Spleen (tissue), 11 donors: ENCODE measurements around the gene ZC3H7A. TPM values are rescaled to one million over a fixed set of nuclear protein-coding genes. Genes with fewer than 3 reads are reported as not detected.

Experiments used
- DNase-seq: peaks from one replicate; pipeline ENCODE4 v3.0.0-alpha.2; 2020
- H3K27ac ChIP-seq, 8 donors: fragments of 200-600 bp; sonication (generic) in 7 of 8; 1 replicate in 4 of 8; 2 replicates in 4 of 8; pipeline versions ENCODE4 v1.5.0 to v1.8.0; 2016 to 2021; ENCODE audit warnings: inconsistent platforms in 4 of 8, mild to moderate bottlenecking in 4 of 8, moderate library complexity in 1 of 8
- H3K27me3 ChIP-seq, 7 donors: fragments of 200-600 bp; sonication (generic) in 6 of 7; replicated peaks in 1 of 7; 1 replicate in 4 of 7; 2 replicates in 3 of 7; pipeline versions ENCODE4 v1.5.0 to v1.8.0; 2016 to 2021; ENCODE audit warnings: inconsistent platforms in 3 of 7, mild to moderate bottlenecking in 1 of 7
- H3K36me3 ChIP-seq, 6 donors: fragments of 200-600 bp; sonication (generic) in 5 of 6; 1 replicate in 4 of 6; 2 replicates in 2 of 6; pipeline versions ENCODE4 v1.5.0 to v1.8.0; 2016 to 2021; ENCODE audit warnings: inconsistent platforms in 2 of 6
- H3K4me1 ChIP-seq, 6 donors: fragments of 200-600 bp; sonication (generic) in 5 of 6; 1 replicate in 3 of 6; 2 replicates in 3 of 6; pipeline versions ENCODE4 v1.5.0 to v1.8.0; 2016 to 2021; ENCODE audit warnings: inconsistent platforms in 3 of 6
- H3K4me3 ChIP-seq, 8 donors: fragments of 200-600 bp; sonication (generic) in 7 of 8; 1 replicate in 4 of 8; 2 replicates in 4 of 8; pipeline versions ENCODE4 v1.5.0 to v1.8.0; 2016 to 2021; ENCODE audit warnings: inconsistent platforms in 4 of 8, mild to moderate bottlenecking in 4 of 8, moderate library complexity in 2 of 8
- H3K9me3 ChIP-seq, 8 donors: fragments of 200-600 bp; sonication (generic) in 7 of 8; 1 replicate in 4 of 8; 2 replicates in 4 of 8; pipeline versions ENCODE4 v1.5.0 to v1.8.0; 2016 to 2021; ENCODE audit warnings: inconsistent platforms in 4 of 8
- CTCF ChIP-seq, 11 experiments: fragments of 200-600 bp in 7 of 11; fragments of 450-650 bp in 4 of 11; sonication (generic) in 4 of 11; IDR thresholded peaks in 8 of 11; conservative IDR thresholded peaks in 3 of 11; 1 replicate in 7 of 11; 2 replicates in 4 of 11; pipeline versions ENCODE4 v1.4.0 to v1.8.0; 2016 to 2021; ENCODE audit warnings: antibody characterized with exemption in 11 of 11, inconsistent platforms in 4 of 11, mild to moderate bottlenecking in 1 of 11
- POLR2A ChIP-seq, 3 donors: fragments of 450-650 bp; IDR thresholded peaks; one replicate each; pipeline ENCODE4 v1.5.1; 2017; ENCODE audit warnings: antibody characterized with exemption in 3 of 3, mild to moderate bottlenecking in 1 of 3
- POLR2AphosphoS5 ChIP-seq, 3 donors: sonication (generic); formaldehyde crosslinking; IDR thresholded peaks; one replicate each; pipeline ENCODE4 v1.5.1; 2017; ENCODE audit warnings: antibody characterized with exemption in 3 of 3
- WGBS, 5 donors: extraction: QIAGEN DNeasy Blood & Tissue Kit in 3 of 5; methylation state at CpG; one replicate each; pipeline versions ENCODE4 v1.1.5 to v1.1.7; 2013 to 2018; 5-methylcytosine and 5-hydroxymethylcytosine counted together
- intact Hi-C: fragments of 100-400 bp; cut with DNase I; formaldehyde crosslinking; loops from one replicate; pipeline ENCODE4 v1.15.0; 2023; ENCODE audit warnings: low total_unique reads
- polyA plus RNA-seq, 3 donors: library from polyadenylated mRNA; stranded (reverse); fragments of 200-250 nt; gene quantifications; one replicate each; pipeline ENCODE4 v1.2.1, GENCODE V29; 2013
- total RNA-seq, 7 donors: library from RNA; depleted of rRNA in 3 of 7; stranded (reverse); fragments of >200 nt in 3 of 7; fragmentation: NEBNext Ultra II Directional in 4 of 7; extraction: Animal tissue kit (Norgen Biotek cat#: 25700) in 4 of 7; gene quantifications; one replicate each; pipeline versions ENCODE4 v1.1.0 to v1.2.1, GENCODE V29; 2016 to 2021
- donor health status: healthy with polysubstance abuse.
- donor health status: DM: no; HTN: no; CAD: no; lungs with moderate emphysema.
- donor health status: DM: no; HTN: no; CAD: no.
- donor health status: Bipolar disorder and iron deficiency.
- donor health status: healthy.
- donor health status: DM: no; HTN: no; CAD: no.
- donor health status: DM: yes; HTN: yes; CAD: no.

Gene ZC3H7A
- total and polyA plus RNA-seq, 10 donors, result 28.7 to 118 (median 80.9) TPM

GRCh38 chr16:11752856-11753255, 44.2 kb downstream of the ZC3H7A start:
- Histone ChIP-seq H3K27me3 (no peaks in the 10 kb centered on the region), H3K9me3 (no peaks in the 10 kb centered on the region), H3K36me3 (peaks cover 0 to 100% (median 85%) of the 10 kb centered on the region in 6 donors), H3K4me1 (peaks cover 0 to 4% (median 2%) of the 10 kb centered on the region in 6 donors), H3K4me3 (no peak overlapping the region), H3K27ac (no peak overlapping the region)
- intact Hi-C loops, result no loop called here
- 93 to 99% (median 95%) methylated on average over 3 of the region's 3 CpGs for WGBS, 5 donors
- no peak for DNase-seq
- TF ChIP-seq POLR2A (IDR thresholded peaks at IDR 0.05), result no peak
- no peak for TF ChIP-seq CTCF (IDR thresholded peaks at IDR 0.05 in 8 of 11, conservative IDR thresholded peaks at IDR 0.05 in 3 of 11)
- no peak for TF ChIP-seq POLR2AphosphoS5 (IDR thresholded peaks at IDR 0.05)

DNA sequence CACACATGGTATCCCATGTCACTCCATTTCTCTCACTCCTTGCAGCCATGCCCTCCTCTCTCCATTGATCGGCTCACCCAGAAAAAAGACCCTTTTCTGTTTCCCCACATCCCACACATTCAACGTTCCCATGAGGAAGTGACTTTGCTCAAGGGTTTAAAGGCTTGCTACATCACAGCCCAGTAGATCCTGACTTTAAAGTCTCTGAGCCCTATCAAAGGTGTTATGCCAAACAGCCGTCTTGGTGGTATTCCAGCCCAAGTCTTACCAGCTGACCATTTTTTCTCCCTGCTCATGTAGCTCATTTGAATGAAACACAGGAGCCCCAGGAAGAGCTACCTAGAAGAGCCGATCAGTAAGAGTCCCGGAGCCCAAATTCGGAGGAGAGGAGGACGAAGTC, 47.0 kb downstream of the ZC3H7A start:
- Histone ChIP-seq H3K27me3 (no peaks in the 10 kb centered on the region), H3K27ac (no peak overlapping the region), H3K4me3 (no peak overlapping the region), H3K36me3 (peaks cover 0 to 89% (median 61%) of the 10 kb centered on the region in 6 donors), H3K9me3 (no peaks in the 10 kb centered on the region), H3K4me1 (no peaks in the 10 kb centered on the region)
- TF ChIP-seq CTCF (IDR thresholded peaks at IDR 0.05 in 8 of 11, conservative IDR thresholded peaks at IDR 0.05 in 3 of 11) (no peak), POLR2AphosphoS5 (IDR thresholded peaks at IDR 0.05) (peak in 1 of 3 donors; percentile 23)
- intact Hi-C loops, result no loop called here
- no peak for DNase-seq
- WGBS, 5 donors, result 79 to 95% (median 84%) methylated on average over 7 of the region's 7 CpGs

DNA sequence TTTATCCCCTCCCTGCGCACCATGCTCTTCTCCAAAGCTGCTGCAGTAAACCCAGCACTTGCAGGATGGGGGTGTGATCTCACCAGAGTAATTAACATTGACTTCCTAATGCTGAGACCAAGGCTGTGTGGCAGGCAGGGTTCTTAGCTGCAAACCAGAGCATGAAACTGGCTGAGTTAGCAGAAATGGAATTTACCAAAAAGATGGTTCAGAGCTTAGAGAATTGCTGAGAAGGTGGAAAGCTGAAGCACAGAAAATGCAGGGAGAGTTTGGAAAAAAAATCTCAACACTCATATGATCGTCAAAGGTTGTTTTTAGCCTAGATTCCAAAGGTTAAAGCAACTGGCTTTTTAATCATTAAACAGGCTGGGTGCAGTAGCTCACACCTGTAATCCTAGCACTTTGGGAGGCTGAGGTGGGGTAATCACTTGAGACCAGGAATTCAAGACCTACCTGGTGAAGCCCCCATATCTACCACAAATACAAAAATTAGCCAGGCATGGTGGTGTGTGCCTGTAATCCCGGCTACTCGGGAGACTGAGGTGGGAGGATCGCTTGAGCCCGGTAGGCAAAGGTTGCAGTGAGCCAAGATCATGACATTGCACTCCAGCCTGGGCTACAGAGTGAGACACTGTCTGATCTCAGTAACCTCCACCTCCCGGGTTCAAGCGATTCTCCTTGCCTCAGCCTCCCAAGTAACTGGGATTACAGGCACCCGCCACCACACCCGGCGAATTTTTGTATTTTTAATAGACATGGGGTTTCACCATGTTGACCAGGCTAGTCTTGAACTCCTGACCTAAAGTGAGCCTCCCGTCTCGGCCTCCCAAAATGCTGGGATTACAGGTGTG, 48.4 kb downstream of the ZC3H7A start:
- TF ChIP-seq POLR2A (IDR thresholded peaks at IDR 0.05), result no peak
- no peak for TF ChIP-seq POLR2AphosphoS5 (IDR thresholded peaks at IDR 0.05)
- no peak for TF ChIP-seq CTCF (IDR thresholded peaks at IDR 0.05 in 8 of 11, conservative IDR thresholded peaks at IDR 0.05 in 3 of 11)
- Histone ChIP-seq H3K9me3 (no peaks in the 10 kb centered on the region), H3K27me3 (no peaks in the 10 kb centered on the region), H3K4me1 (peaks cover 0 to 9% (median 5%) of the 10 kb centered on the region in 6 donors), H3K36me3 (peaks cover 0 to 74% (median 48%) of the 10 kb centered on the region in 6 donors), H3K27ac (peak overlapping the region in 1 of 8 donors; percentile 38), H3K4me3 (no peak overlapping the region)
- 92 to 95% (median 94%) methylated on average over 13 of the region's 13 CpGs for WGBS, 5 donors
- intact Hi-C loops, result loop anchor here (10.0 kb wide), 1 partner anchor 46 kb away; the partner anchor contains the start of gene ZC3H7A
- DNase-seq, result no peak

GRCh38 chr16:11747949-11748403, 49.1 kb downstream of the ZC3H7A start:
- Histone ChIP-seq H3K27ac (peak overlapping the region in 1 of 8 donors; percentile 38), H3K4me3 (no peak overlapping the region), H3K27me3 (no peaks in the 10 kb centered on the region), H3K9me3 (no peaks in the 10 kb centered on the region), H3K36me3 (peaks cover 0 to 68% (median 41%) of the 10 kb centered on the region in 6 donors), H3K4me1 (peaks cover 0 to 15% (median 11%) of the 10 kb centered on the region in 6 donors)
- intact Hi-C loops, result loop anchor here (10.0 kb wide), 1 partner anchor 47 kb away; the partner anchor contains the start of gene ZC3H7A
- WGBS, 5 donors, result 88 to 95% (median 91%) methylated on average over 7 of the region's 7 CpGs
- DNase-seq, result no peak
- no peak for TF ChIP-seq POLR2A (IDR thresholded peaks at IDR 0.05)
- TF ChIP-seq POLR2AphosphoS5 (IDR thresholded peaks at IDR 0.05), result no peak
- no peak for TF ChIP-seq CTCF (IDR thresholded peaks at IDR 0.05 in 8 of 11, conservative IDR thresholded peaks at IDR 0.05 in 3 of 11)
